AG04449 (cell line): ENCODE results near the gene FOXA3.

Experiments
- CTCF ChIA-PET: fragments of 350-600 bp; formaldehyde crosslinking; extraction: SDS; loops from one replicate; lab custom pipeline; 2021; ENCODE audit warnings: antibody characterized with exemption; lab: Yijun Ruan, JAX
- POLR2A ChIA-PET: fragments of 400-600, 350-600 bp; formaldehyde crosslinking; extraction: SDS; loops from one replicate; lab custom pipeline; 2020; ENCODE audit warnings: antibody characterized with exemption, inconsistent platforms; lab: Yijun Ruan, JAX
- DNase-seq: peaks from one replicate; pipeline ENCODE4 v3.0.0-alpha.2; 2010; ENCODE audit warnings: low read depth, low spot score
- H3K4me3 ChIP-seq: 2 replicates; pipeline ENCODE4 v1.5.1; 2011; ENCODE audit warnings: low read depth, mild to moderate bottlenecking, control low read depth, low read length
- TF ChIP-seq, protein P1 (sequence below): IDR thresholded peaks from one replicate; pipeline ENCODE4 v1.5.1; 2011; ENCODE audit warnings: mild to moderate bottlenecking, moderate library complexity, low read length, control low read depth, inconsistent platforms; ENCODE audit not compliant: insufficient read depth; ENCODE audit errors: missing control alignments

The FOXA3 gene

DNA sequence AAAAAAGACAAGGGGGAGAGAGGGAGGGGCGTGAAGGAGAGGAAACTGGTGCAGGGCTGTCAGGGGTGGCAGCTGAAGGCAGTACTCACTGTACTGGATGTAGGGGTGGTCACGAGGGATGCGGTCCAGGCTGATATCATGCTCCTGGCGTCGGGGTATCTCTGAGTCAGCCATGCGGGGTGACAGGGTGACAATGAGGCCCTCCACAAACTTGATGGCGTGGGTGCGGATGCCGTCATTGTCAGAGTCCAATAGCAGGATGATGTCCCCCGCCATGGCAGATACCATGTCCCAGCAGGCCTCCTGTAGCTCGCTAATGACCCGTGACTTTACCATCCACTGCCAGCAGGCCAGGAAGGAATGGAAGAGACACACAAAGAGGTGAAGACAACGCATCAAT is 16.5 kb upstream of the FOXA3 start:
- ChIA-PET POLR2A (no interaction called here), CTCF (interaction anchor here (9.4 kb wide), 1 partner anchor 29 kb away, joined by 52 read pairs; no protein-coding TSS in a partner anchor)
- no peak overlapping the region for H3K4me3 ChIP-seq
- TF ChIP-seq, protein P1, sequence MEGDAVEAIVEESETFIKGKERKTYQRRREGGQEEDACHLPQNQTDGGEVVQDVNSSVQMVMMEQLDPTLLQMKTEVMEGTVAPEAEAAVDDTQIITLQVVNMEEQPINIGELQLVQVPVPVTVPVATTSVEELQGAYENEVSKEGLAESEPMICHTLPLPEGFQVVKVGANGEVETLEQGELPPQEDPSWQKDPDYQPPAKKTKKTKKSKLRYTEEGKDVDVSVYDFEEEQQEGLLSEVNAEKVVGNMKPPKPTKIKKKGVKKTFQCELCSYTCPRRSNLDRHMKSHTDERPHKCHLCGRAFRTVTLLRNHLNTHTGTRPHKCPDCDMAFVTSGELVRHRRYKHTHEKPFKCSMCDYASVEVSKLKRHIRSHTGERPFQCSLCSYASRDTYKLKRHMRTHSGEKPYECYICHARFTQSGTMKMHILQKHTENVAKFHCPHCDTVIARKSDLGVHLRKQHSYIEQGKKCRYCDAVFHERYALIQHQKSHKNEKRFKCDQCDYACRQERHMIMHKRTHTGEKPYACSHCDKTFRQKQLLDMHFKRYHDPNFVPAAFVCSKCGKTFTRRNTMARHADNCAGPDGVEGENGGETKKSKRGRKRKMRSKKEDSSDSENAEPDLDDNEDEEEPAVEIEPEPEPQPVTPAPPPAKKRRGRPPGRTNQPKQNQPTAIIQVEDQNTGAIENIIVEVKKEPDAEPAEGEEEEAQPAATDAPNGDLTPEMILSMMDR = no peak
- DNase-seq = no peak

DNA sequence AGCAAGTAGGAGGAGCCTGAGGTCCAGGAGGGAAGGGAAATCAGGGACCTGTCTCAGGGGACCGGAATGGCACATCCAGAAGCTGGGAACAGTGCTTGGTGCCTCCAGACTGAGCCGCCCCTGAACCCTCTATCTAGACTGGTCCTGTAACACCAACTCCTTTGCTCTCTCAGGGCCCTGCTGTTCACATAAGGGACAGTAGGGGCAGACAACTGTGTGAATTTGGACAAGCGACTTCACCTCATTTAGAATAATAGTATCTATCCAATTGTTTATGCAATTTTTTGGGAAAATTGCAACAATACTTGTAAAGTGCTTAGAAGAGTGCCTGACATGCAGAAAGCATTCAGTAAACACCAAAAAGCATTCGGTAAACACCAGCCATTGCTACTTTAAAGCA is 15.2 kb upstream of the FOXA3 start:
- no peak for DNase-seq
- ChIA-PET POLR2A (interaction anchor here (1.6 kb wide), 1 partner anchor 15 kb away, joined by 3 read pairs; no protein-coding TSS in a partner anchor), CTCF (interaction anchor here (1.2 to 9.4 kb wide), 3 partner anchors 8 to 30 kb away, joined by 3 to 52 read pairs (median 4); no protein-coding TSS in a partner anchor)
- no peak overlapping the region for H3K4me3 ChIP-seq
- TF ChIP-seq, protein P1 = peak; percentile 5

DNA sequence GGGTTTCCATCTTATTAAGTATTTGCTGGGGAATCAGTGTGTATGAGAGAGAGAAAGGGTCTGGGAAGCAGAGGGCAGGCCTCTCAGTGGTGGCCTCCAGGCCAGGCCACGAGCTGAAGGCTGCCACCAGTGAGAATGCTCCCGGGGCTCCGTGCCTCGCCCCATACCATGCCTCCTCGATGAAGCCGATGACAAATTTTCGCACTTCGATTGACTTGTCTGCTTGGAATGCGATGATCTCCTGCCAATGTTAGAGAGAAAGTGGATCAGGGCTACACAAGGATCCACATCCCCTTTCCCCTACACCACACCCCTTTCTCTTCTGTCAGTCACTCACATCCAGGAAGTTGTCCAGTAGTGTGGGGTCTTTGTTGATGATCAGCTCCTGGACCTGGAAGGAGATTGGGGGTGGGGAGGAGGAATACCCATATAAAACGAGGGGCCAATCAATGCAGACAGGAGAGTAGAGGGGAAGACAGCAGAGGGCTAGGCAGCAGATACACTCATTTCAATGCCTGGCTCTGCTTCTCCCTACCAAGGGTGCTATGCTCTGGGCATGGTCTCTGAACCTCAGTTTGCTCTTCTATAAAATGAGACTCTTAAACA is 11.9 kb upstream of the FOXA3 start:
- ChIA-PET CTCF (interaction anchor here (2.6 to 9.4 kb wide), 2 partner anchors 30 to 34 kb away, joined by 8 to 52 read pairs; no protein-coding TSS in a partner anchor), POLR2A (interaction anchor here (0.7 kb wide), 1 partner anchor 8 kb away, joined by 3 read pairs; no protein-coding TSS in a partner anchor)
- no peak overlapping the region for H3K4me3 ChIP-seq
- TF ChIP-seq, protein P1 = no peak
- DNase-seq = no peak

DNA sequence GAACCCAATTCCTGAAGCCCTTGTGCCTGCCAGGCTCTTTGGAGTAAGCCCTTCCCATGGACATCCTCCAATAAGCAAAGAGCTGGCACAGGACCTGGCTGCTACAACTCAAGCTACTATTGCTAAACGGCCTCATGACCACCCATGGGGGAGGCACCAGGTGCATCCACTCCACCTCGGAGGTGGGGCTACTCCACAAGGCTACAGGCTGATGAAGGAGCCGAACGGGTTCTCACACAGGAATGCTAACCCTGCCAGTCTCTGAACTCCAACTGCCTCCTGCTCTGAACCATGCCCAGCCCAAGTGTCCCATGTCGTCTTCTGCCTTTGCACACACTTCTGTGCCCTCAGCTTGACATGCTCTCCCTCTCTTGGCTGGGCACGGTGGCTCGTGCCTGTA is 11.1 kb upstream of the FOXA3 start:
- TF ChIP-seq, protein P1 = no peak
- no peak overlapping the region for H3K4me3 ChIP-seq
- POLR2A ChIA-PET = interaction anchor here (0.6 kb wide), 1 partner anchor 76 kb away, joined by 5 read pairs; no protein-coding TSS in a partner anchor
- no peak for DNase-seq
- CTCF ChIA-PET = interaction anchor here (0.7 to 9.4 kb wide), 3 partner anchors 8 to 34 kb away, joined by 3 to 52 read pairs (median 8); no protein-coding TSS in a partner anchor

DNA sequence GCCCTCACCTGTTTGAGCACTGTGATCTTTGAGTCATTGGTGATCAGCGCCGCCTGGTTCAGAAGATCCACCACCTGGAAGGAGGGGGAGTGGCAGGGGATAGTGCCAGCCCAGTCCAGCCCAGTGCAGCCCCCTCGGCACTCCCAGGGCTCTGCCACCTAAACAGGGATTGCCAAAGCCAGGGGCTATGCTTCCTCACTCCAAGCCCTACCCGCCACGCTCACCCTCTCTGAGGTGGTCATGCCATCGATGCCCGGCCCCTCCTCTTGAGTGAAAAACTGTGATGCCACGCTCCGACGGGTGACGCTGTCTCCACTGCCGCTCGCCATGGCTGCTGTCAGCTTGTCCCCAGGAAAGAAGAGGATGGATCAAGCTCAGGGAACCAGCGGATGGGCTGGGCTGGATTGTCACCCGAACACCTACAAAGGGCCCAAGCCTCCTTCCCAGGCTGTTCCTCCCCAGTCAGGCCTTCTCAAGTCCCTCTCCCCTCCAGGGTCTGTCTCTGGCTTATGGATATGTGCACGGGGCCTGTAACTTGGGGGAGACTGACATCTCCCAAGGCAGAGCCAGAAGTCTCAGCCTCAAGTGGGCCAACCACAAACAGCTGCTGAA is 9.9 kb upstream of the FOXA3 start:
- TF ChIP-seq, protein P1 = no peak
- CTCF ChIA-PET = interaction anchor here (0.7 to 9.4 kb wide), 2 partner anchors 22 to 36 kb away, joined by 3 to 52 read pairs; no protein-coding TSS in a partner anchor
- POLR2A ChIA-PET = interaction anchor here (1.1 to 1.2 kb wide), 2 partner anchors 9 kb away, joined by 3 read pairs; partner anchors contain the start of gene SYMPK
- H3K4me3 ChIP-seq = no peak overlapping the region
- DNase-seq = no peak
